GM19438 (cell line): ENCODE results near the gene PRDM16.

Experiments used
- ATAC-seq: cut with Tn5 transposase; IDR thresholded peaks from one replicate; pipeline ENCODE4 v1.9.1; 2021; ENCODE audit warnings: low read depth; ENCODE audit not compliant: unreplicated experiment

The PRDM16 gene

DNA sequence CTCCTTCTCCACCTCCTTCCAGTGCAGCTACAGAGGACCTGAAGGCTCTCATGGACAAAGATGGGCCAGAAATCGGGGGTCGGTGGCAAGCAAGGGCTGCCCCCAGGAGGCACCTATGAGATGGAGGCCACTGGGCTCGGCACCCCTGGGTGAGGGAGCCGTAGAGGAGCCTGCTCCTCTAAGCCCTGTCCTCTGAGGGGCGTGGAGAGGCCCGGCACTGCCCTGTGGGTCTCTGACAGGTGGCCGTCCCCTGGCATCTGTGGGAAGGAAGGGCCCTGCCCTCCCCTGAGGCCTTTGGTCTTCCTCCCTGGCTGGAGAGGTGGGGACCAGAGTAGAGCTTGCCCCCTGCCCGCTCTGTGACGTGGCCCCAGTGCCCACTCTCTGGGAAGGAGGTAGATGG lies 30.9 kb downstream of the PRDM16 start:
- no peak for ATAC-seq

DNA sequence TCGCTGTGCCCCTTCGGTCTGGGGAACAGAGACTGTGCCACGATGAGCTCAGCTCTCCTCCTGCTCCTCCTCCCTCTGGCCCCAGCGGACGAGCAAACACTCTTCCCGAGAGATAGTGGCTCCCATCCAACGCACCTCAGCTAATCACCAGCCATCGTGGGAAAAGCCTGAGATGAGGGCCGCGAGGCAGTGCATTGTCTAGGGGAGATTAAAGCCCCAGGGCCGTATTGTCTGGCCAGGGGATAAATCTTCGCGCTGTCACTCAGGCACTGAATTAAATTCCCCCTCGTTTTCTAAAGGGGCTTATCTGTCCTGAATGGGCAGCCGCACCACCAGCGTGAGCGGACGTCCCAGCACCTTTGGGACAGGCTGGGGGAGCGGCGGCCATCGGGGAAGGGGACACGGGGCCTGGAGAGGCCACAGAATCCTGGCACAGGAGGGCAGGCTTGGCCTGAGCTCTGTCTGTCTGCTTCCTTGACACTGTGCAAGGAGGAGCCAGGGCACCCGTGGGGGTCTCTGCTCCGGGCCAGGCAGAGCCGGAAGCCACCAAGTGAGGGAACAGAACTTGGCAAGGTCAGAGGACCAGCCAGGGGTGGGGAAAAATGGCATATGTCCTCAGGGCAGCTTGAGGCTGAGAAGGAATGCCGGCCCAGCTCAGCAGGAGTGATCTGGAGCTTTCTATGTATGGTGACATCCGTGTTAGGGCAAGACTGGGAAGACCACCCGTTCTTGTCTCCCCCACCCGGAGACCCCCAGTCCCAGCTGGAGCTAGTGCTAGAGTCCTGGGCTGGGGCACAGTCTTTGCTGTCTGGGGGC lies 32.3 kb downstream of the PRDM16 start:
- ATAC-seq = no peak

DNA sequence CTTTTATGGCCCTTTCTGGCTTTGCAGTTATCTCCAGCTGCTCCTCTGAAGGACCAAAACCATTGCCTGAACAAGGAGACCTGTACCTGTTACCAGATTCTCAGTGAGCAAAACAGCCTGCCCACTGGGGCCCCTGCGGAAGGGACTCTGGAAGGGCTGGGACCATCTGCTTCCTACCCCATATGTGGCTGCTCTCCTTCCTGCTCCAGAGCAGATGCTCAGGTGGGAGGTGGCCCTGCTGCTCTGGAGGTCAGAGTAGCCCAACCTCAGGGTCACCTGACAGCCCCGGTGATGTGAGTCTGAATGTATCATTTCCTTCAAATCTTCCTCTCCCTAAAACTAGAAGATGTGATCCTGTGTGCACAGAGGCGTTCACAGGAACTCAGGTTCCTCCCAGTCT lies 33.6 kb downstream of the PRDM16 start:
- no peak for ATAC-seq

DNA sequence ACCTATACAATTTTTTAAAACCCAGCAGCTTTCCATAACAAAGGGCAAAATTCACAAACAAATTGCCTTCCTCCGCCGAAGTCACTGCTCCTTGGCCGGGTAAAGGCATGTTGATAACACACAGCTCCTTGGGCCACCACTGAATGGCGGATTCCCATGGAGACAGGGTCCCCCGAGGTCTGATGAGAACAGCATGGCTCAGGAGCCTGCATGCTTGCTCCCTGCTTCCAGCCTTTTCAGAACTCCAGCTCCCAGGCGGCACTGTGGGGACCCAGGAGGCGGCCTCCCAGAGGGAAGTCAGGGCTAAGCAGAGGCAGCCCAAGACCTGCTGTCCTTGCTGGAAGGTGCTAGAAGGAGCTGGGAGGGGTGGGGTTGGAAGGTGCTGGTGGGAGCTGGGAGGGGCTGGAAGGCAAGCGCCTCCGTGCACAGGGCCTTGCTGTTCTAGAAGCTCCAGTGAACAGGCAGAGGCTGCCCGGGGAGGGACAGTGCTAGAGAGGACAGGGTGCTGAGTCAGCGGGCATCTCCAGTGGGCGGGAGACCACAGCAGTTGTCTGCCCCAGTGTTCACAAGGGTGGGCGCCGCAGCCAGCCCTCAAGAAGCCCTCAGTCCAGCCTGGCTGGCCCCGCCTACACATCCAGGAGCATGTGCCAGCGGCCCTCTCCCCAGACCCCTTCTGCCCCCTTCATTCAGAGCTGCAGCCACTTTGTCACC lies 35.1 kb downstream of the PRDM16 start:
- ATAC-seq = no peak

DNA sequence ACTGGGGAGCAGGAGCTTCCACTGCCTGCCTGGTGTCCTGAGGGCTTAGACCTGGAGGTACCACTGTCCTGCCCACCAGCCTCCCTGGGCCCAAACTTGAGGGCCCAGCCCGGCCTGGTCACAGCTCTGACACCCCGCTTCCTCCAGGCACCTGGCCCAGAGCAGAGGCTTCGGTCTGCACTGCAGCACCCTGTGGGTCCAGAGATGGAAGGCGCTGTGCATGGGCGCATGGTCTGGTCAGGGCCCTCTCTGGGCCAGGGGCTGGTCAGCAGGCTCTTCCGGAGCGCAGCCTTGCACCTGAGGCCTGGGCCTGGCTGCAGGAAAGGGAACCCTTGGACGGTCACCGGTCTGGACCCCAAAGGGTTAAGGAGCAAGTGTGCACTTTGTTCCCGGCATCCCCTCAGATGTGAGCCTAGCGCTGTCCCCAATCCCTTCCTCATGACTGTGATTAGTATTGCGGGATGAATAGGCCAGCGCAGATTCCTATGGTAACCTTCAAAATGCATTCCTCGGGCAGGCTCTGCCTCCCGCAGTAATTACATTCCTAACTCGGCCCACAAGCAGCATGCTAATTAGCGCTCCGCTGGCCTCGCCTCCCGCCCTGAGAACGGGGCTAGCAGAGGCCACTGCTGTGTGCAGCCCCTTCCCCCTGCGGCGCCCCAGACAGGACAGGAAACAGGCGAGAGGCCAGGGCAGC lies 36.3 kb downstream of the PRDM16 start:
- ATAC-seq = no peak

DNA sequence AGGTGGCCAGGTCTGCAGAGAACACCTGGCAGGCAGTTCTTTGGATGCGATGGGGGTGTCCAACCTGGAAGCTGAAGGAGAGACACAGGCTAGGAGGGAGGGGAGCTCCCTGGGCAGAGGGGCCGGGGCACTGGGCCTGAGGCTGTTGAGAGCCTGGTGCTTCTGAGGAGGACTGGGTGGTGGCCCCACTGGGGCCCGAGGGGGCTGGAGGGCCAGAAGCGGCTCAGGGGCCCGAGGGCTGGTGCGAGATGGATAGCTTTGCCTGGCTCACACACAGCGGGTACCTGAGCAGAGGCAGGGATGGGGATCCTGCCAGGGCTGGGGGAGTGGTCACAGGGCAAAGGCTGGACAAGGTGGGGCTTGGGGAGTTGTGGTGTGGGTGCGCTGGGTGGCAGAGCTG lies 37.2 kb downstream of the PRDM16 start:
- ATAC-seq = no peak

DNA sequence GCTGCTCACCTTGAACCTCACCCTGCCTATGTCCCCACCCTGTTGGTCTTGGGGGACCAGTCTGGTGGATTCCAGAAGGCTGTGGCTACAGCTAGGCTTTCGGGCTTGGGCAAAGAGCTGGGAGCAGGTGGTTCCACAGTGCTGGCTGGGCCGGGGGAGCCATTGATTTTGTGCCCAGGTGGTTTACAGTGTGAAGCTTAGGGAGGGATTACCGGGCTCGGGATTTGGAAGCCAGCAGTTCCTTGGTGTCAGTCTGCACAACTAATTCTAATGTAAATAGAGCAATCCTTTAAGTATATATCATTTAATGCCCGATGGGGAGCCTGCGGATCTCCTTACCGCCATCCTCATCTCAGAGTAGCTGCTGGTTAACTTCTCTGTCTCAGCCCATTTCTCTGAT lies 38.2 kb downstream of the PRDM16 start:
- ATAC-seq = no peak

DNA sequence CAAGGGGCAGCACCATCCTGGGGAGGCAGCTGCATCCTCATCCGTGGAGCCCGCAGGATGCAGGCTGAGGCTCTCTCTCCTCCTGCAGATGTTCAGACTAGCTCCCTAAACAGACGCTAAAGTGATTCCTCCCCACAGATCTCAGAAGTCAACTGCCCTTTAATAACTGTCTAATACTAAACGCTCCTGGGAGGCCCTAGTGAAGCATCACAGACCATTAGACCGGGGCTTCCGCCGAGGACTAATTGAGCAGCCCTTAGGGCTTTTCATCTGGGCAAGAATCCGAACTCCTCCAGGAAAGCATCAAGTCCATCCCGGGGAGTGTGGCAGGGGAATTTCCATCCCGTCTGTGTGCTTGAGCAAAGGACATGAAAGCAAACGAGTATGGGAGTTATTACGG lies 40.4 kb downstream of the PRDM16 start:
- no peak for ATAC-seq

DNA sequence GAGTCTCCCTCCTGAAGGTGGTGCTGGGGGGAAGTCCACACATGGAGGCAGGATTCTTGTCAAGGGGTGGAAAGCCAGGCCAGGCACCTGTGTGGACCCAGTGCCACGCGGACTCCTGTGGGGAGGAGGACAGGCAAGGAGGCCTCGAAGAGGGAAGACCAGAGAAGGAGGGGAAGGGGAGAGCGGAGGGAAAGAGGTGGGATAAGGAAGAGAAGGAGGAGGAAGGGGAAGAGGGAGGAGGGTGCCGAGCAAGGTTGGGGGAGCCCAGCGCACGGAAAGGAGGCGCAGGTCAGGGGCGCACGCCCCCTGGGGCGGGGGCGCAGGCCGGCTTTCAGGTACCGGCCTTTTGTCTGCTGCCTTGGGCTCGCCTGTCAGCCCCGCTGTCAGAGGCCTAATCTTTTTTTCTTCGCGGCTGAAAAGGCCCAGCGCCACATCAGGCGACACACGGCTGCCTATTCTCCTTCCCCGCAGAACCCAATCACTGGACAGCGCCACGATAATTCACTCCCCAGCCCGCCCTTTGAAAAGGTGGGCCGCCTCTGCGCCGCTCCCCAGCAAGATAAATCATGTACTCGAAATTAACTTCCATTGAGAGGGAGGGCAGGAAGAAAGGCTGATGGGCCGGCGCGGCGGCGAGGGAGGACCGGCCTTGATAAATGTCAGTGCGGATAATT lies 42.5 kb downstream of the PRDM16 start:
- ATAC-seq = no peak

DNA sequence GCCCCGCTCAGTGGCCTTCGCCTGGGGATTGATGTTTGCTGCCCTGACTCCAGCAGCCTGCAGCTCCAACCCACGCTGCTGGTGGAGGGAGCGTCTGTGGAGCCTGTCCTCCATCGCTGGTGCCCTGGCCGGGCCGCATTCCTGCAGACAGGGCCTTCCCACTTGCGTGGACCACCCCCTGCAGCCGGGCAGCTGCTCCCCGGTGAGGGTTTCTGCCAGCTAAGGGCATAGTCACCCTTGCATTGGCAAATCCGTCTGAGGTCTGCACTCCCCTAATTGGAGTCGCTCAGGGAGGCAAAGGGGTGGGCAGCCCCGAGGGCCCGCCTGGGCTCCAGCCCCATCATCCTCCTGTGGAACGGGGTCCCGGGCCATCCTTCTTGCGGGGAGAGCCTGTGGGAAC lies 43.5 kb downstream of the PRDM16 start:
- no peak for ATAC-seq

DNA sequence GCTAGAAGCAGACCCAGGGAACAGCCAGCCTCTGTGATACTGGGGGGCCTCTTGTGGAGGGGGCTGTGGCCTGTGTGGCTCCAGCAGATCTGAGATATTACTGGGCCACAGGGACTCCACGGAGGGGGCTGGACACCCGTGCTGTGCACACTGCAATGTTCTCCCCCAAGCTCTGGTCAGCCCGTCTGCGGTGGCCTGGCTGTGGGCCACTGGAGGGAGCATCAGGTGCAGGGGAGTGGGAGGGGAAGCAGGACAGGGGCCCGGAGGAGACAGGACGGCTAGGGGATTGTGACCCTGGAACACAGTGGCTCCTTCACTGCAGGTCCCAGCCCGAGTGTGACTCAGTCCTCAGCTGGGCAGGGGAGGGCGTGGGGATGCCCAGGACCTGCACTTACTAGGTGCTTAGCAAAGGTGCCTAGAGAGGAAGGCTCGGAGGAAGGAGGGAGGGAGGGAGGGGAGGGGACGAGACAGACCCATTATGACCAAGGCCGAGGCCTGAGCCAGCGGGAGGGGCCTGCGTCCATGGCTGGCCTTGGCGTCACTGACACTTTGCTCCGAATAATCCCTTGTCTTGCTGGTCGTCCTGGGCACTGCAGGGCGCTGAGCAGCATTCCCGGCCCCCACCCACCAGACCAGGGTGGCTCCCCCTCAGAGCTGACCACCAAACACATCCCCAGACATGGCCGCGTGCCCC lies 44.2 kb downstream of the PRDM16 start:
- ATAC-seq = no peak

DNA sequence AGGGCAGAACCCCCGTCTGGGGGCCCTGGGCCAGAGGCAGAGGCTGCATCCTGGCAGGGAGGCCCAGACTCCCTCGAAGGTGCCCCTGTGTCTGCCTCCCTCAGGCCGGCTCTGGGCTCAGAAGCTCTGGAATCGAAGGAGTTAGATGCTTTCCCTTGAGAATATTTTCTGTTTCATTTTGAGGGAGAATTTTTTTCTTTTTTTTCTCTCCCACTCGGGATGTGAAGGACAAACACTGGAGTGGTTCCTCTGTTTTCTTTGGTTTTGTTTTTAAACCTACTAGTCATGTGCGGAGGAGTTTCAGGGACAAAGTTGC lies 44.7 kb downstream of the PRDM16 start:
- no peak for ATAC-seq

DNA sequence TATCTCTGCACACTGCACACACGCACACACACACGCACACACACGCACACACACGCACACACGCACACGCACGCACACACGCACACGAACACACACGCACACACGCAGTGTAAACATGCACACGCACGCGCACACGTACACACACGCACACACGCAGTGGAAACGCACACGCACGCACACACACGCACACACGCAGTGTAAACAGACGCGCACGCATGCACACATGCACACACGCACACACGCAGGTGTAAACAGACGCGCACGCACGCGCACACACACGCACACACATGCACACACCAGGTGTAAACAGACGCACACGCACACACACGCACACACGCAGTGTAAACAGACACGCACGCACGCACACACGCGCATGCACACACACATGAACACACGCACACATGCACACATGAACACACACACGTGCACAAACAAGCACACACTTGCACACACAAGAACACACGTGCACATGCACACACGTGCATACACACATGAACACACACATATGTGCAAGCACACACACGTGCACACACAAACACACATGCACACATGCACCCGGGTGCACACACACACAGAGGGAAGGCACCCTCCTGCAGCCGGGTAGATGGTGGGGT lies 45.2 kb downstream of the PRDM16 start:
- ATAC-seq = no peak

DNA sequence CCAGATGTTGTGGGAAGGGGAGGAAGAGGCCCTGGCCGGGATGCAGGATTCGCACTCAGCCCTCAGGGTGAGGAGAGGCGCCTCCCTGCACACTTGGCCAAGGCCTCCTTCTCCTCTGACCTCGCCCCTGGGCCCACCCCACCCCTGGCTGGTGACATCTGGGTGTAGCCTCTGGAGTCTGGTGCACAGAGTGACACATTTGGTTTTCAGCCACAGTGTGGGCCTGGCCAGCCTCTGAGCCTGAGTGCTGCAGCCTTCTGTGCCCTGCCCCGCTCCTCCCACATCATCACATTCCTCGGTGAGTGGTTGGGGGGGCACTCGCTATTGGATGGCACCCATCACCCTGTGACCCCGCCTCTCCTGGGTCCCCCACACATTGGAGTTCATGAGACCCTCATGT lies 45.8 kb downstream of the PRDM16 start:
- no peak for ATAC-seq

DNA sequence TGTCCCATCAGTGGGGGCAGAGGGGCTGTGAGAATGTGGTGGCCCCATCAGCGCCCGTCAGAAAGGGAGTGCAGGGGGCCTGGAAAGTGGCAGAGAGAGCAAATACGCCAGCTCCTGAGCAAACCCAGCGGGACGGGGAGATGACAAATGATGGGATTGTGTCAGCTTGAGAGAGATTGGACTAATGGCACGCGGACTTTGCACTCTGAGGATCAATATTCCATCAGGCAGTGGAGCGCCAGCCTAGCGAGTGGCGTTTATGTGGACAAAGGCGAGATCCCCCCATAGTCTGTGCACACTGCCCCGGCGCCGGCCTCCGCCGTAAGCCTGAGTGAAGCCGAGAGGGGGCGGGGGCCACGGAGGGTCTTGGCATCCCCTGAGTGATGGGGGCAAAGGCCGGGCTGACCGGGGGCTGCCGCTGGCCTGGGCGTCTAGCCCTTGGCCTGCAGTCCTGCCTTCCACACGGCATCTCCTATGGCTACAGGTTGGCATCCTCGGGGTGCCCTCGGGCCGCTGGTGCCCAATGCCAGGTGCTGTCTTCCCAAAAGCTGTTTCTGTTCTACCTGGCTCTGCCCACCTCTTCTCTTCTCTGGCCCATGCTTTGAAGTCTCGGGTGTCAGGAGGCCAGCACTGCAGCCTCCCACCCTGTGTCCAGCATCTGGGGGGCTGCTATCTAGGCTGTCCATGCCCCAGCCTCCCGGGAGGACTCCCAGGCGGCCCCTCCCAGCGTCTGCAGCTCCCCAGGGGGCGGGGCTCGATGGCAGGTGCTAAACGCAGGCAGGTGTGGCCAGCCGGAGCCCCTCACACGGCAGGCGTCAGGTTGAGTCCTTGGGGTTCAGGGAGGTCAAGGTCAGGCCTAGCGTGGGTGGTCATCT lies 46.5 kb downstream of the PRDM16 start:
- ATAC-seq = no peak

DNA sequence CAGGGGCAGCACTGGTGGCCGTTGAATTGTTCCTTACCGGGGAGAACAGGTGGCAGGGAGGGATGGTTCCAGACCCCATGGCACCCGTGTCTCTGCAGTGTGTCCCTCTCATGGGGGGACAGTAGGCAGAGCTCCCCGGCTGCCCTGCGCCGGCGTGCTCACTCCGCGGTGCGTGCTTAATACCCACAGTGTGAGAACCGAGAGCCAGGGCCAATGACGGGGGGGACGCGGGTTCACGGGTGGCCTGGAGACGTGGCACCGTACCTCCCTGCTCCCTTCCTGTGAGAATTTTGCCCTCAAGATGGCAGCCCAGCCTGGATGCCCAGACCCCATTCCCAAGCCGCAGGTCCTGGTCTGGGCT lies 47.1 kb downstream of the PRDM16 start:
- no peak for ATAC-seq

DNA sequence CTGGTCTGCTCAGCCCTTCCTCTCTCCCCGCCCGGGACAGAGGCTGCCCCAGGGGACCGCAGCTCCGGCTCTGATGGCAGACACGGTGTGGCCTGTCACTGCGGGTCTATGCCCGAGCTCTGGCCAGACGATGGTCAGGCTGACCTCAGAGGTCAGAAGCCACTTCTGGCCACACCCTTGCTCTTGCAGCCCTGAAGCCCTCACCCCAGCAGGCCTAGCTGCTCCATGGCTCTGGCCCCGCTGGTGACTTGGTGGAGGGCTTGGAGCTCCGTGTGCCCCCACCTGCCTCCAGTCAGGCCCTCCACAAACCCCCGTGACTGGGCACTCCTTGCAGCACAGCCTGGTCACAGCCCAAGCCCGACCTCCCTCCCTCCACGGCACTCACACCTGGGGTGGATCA lies 47.6 kb downstream of the PRDM16 start:
- no peak for ATAC-seq

DNA sequence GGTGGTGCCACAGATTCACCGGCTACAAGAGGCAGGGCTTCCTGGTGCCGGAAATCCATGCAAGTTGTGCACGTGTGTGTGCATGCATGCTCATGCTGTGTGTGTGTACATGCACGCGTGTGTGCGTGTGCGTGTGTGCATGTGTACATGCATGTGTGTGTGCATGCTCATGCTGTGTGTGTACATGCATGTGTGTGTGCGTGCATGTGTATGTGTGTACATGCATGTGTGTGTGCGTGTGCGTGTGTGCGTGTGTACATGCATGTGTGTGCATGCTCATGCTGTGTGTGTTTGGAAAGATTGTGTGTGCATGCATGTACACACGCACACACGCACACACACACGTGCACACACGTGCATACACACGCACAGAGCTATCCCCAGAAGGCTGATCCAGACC lies 48.9 kb downstream of the PRDM16 start:
- no peak for ATAC-seq

DNA sequence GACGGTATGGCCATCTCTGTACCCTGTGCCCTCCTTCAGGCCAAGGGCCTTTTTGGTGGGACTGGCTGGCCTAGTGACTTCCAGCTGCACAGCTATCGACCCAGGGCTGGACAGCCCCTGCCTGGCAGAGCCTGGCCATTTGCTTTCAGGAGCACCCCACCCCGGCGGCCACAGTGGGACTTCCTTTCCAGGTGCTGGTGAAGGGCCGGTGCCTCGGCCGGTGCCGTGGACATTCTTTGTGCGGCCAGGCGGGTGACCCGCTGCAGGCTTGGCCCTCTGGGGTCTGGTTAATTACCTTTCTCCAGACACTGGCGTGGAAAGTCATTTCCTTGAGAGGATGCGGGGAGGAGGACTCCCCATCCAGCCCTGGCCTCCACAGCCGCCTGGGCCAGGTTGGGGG lies 50.1 kb downstream of the PRDM16 start:
- no peak for ATAC-seq
